GM21786 (cell line): ENCODE measurements around the gene ZMAT5.

Source experiments
- ATAC-seq: cut with Tn5 transposase; IDR thresholded peaks from one replicate; pipeline ENCODE4 v1.9.1; 2021; ENCODE audit not compliant: unreplicated experiment

ZMAT5 gene

GRCh38 chr22:29787371-29787980, 20.7 kb upstream of the ZMAT5 start:
- ATAC-seq, result no peak

- ATAC-seq, result no peak
These were observed 19.2 kb upstream of the ZMAT5 start for GRCh38 chr22:29786031-29786430.

DNA sequence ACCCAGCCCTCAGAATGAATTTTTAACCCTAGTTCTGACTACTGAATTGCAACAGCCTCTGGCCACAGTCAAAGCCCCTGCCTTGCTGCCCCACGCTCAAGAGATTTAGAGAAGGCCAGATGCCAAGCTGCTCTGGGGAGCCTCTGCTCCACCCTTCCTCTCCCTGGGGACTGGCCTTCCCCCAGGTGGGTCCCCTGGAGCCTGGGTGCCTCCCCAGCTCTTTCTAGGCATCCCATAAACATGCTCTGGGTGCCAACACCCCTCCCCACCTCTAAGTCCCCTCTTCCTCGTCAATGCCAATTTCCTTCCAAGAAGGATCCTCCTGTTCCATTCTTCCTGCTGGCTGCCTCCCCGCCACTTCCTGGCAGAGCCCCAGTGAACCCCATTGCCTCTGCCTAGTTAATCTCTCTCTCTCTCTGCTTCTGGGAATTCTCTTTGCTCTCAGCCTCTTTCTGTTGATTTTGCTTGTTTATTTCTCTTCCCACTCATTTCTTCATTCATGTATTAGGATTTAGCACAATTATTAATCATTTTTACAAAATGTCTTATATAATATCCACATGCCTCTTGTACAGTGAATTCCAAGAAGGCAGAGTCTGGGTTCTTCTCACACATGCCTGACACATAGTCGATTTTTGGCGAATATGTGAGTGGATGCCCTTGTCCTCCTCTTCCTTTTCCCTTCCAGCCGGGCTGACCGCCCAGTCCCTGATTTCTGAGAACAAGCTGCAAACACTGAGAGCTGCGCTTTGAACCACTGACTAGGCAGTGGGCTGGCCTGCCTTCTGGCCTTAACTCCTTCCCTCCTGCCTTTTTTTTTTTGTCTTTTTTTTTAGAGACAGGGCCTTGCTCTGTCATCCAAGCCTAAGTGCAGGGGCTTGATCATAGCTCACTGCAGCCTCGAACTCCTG, 17.9 kb upstream of the ZMAT5 start:
- no peak for ATAC-seq

- ATAC-seq, result no peak
These were observed 15.4 kb upstream of the ZMAT5 start for GRCh38 chr22:29782061-29782845.

DNA sequence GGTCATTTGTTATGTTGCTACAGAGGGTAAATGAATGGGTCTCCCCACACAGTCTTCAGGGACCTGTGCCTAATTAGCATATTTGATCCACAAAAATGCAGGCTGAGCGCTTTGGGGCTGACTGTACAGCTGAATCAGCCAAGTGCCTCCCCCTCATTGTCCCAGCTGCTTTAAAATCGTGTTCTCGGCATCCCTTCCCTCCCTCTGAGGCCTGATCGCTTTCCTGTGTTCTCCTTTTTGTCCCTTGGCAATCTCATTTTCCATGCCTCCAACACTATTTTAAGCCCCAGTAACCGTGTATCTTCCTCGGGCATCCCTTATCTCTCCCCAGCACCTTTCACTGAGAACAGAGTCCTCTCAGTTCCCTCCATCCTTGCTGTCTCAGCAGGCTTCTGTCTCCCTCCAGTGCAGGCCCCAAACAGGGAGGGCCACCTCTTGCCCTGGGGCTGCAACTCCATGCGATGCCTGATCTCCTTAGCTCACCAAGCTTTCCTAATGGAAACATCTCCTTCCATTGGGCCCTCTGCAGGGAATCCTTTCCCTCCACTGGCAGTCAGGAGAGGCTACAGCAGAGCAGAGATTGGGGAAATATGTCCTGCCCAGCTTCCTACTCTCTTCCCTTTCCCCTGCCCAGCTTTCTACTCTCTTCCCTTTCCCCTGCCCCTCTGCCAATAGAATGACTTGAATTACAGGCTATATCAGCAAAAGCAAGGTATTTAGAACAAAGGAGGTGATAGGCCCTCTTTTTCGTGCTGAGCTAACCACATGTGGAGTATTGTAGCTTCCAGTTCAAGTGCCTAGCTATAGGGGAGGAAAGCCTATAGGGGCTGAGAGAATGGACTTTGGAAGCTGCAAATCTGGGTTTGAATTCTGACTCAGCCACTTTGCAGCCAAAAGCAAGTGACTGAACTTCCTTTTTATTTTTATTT, 14.2 kb upstream of the ZMAT5 start:
- no peak for ATAC-seq

DNA sequence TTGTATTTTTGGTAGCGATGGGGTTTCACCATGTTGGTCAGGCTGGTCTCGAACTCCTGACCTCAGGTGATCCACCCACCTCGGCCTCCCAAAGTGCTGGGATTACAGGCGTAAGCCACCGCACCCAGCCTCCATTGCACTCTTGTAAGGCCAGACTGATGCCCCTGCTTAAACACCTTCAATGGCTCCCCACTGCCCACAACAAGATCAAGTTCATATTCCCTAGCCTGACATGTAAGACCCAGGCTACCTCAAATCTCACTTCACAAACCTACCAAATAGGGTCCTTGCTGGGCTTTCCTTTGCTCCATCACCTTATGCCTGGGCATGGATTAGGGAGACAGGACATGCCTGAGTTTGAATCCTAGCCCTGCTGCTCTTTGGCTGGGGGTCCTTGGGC, 13.4 kb upstream of the ZMAT5 start:
- ATAC-seq, result no peak

- ATAC-seq, result no peak
These were observed 6.4 kb upstream of the ZMAT5 start for GRCh38 chr22:29773233-29773632.

DNA sequence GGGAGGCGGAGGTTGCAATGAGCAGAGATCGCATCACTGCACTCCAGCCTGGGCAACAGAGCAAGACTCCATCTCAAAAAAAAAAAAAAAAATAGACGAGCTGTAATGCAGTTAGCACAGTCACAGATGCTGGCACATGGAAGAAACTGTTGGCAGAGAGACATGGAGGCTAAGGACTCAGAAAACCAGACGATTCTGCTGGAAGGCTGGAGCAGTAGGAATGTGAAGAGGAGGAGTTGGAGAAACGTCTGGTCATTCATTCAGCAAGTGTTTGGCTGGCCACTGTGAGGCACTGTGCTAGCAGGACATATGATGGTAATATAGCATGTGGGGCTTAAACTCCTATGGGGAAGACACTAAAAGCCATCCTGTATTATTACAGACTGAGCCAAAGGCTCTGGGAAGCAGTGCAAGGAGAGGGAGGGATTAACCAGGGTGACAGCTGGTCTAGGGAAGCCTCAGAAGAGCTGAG, 5.4 kb upstream of the ZMAT5 start:
- ATAC-seq, result no peak

DNA sequence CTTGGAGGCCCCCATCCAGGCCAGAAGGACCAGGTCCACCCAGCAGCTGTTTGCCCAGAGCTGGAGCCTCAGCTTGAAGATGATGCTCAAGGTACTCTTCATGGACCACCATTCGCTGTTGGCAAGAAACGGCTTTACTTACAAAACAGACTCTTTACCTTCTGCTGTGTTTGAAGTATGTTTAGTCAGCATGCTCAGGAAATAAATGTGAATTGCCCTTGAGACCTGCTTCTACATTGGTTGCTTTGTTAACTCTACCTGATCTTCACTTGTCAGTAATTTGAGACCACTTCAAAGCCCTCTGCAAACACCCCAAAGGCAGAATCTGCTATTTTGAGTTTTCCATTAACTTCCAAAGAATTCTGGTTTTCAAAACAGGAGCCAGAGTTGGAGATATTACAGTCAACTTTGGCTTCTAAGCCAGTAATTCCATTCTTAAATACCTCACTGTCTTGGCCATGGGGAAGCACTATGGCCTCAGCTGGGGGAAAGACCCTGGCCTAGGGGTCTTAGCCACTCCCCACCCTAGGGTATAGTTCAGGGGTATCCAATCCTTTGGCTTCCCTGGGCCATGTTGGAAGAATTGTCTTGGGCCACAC, 3.0 kb upstream of the ZMAT5 start:
- ATAC-seq, result no peak

DNA sequence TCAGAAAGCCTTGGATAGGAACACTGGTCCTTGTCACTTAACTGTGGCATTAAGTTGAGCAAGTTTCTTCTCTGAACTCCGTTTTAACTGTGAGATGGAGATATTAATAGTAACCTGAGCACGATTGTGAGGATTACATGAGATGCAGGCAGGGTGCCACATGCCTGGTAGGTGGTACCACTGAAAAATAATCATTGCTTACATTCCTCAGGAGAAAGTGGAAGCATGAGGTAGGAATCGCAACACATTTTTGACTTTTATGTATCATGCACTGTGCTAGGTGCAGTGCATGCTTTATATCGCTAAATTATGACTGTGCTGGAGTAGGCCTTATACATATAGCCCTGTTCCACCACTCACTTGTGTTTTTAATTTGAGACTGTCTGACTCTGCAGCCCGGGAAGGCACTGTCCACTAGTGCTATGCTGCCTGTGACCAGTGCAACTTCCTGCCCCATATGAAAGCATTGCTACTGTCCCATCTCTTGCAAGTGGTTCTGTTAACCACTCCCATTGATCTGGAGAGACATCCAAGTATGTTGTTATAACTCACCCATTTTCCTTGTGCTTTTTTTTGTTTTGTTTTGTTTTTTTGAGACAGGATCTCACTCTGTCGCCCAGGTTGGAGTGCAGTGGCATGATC, 1.4 kb upstream of the ZMAT5 start:
- ATAC-seq, result no peak

- ATAC-seq, result peak; percentile 61
These were observed 604 bp upstream of the ZMAT5 start, which contains the start of gene UQCR10 for GRCh38 chr22:29767171-29768051. Gene UQCR10, plus strand, starts transcription at chr22:29767369. Its CDS starts 30 bp downstream, at chr22:29767399.

DNA sequence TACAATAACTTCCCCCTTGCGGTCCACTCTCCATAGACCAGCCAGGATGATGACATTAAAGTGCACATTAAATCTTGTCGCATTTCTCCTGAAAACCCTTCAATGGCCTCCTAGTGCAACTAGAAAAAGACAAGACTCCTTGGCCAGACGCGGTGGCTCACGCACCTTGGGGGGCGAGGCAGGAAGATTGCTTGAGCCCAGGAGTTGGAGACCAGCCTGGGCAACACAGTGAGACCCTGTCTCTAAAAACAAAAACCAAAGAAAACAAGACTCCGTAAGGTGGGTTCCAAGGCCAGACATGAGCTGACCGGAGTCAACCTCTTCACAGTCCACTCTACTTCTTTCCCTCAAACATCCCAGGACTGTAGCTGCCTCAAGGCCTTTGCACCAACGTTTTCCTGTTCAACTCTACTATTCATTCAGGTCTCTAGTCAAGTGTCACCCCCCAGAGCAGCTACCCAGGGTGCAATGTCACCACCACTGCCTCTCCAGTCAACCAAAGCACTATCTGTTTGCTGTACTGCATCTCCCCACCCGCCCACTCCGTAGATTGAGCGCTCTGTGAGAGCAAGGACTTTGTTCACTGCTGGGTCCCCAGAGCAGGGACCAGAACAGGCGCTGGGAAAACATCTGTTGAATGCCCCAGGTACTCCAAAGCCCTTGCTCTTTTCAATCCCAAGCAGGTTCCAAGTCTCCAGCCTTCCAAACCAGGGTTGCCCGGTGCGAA, 739 bp downstream of the ZMAT5 start:
- ATAC-seq, result no peak

GRCh38 chr22:29762263-29762662, 4.5 kb downstream of the ZMAT5 start:
- ATAC-seq, result no peak

DNA sequence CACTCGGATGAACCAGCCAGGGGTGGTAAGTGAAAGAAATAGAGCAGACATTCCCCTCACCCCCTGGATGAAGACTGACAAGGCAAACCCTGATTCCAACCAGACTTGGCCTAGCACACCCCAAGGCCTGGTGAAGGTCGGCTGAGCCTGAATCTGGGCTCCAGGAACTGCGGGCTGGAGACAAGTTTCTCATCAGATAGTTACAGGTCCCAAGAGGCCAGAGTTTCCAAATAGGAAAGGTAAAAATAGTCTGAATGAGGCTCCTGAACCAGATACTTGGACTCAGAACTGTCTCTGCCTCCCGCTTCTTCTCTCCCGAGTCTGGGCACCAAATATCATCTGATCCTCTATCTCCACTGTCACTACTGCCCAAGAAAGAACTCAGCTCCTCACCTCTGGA, 7.8 kb downstream of the ZMAT5 start:
- ATAC-seq, result no peak

DNA sequence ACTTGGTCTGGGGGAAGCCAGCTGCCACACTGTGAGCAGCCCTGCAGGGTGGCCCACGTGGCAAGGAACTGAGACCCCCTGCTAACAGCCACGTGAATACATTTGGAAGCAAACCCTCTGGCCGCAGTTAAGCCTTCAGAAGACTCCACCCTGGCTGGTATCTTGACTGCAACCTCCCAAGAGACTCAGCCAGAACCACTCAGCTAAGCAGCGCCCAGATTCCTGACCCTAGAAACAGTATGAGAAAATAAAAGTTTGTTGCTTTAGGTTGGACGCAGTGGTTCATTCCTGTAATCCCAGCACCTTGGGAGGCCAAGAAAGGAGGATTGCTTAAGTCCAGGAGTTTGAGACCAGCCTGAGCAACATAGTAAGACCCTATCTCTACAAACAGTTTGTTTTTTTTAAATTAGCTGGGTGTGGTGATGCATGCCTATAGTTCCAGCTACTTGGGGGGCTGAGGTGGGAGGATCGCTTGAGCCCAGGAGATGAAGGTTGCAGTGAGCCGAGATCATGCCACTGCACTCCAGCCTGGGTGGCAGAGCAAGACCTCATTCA, 8.7 kb downstream of the ZMAT5 start:
- ATAC-seq, result no peak

- ATAC-seq, result no peak
These were observed 9.7 kb downstream of the ZMAT5 start for GRCh38 chr22:29757096-29757495.

DNA sequence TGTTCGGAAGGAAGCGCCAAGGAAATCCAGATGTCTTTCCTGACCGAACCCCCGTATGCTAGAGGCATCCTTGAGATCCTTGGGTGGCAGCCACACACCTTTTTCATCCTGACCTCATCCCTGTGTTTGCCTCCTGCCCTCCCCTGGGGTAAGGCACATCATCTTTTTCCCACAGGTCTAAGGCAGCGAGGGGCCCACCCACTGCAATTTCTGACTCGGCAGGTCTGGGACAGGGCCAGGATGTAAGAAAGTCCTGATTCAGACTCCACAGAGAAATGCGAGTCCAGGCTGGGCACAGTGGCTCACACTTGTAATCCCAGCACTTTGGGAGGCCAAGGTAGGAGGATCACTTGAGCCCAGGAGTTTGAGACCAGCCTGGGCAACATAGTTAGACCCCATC, 10.5 kb downstream of the ZMAT5 start:
- ATAC-seq, result no peak

DNA sequence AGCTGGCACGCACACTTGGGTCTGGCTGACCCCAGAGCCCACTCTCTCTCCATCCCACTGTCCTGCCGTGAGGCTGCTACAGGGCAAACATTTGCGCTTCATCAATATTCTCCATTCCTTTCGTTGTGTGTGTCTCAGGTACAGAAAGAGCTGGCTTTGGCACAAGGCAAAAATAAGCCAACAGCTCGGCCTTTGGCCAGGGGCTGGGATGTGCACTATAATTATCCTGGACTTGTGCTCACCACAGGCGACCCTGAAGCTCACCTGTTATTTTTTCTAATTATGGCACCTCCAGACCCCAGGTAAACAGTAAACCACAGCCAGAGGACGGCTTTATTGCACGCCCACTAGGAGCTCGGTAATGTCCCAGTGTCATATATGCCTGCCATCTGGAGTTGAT, 10.9 kb downstream of the ZMAT5 start:
- ATAC-seq, result no peak
